Naive thymus-derived CD8-positive, alpha-beta T cell (primary cell): Measurements from ENCODE around the gene PPFIA1. TPM values are rescaled to one million over a fixed set of nuclear protein-coding genes. Genes with fewer than 3 reads are reported as not detected.

ENCODE experiments used
- ATAC-seq, 2 donors: fragments of 150-1000 bp; cut with Tn5 transposase in 1 of 2; sonication (Bioruptor Pico), chemical (Tn5 transposase) in 1 of 2; 1 replicate in 1 of 2; 2 replicates in 1 of 2; pipeline ENCODE4 v1.10.0; 2021; ENCODE audit warnings: mild to moderate bottlenecking in 2 of 2, moderate library complexity in 2 of 2
- POLR2A ChIA-PET: fragments of 350-600 bp; sonication (Branson Sonifier 250); formaldehyde crosslinking; loops from one replicate; lab custom pipeline; 2021; ENCODE audit warnings: antibody characterized with exemption; lab: Charles Lee
- DNase-seq, 10 donors: peaks; one replicate each; pipeline versions ENCODE4 v3.0.0 to v3.0.0-alpha.2; 2020 to 2022
- H3K27ac Mint-ChIP-seq, 10 donors: one replicate each; pipeline ENCODE4 v1.8.0; 2020 to 2022; ENCODE audit warnings: mild to moderate bottlenecking in 10 of 10, mixed read lengths in 10 of 10, moderate library complexity in 4 of 10, inconsistent platforms in 1 of 10
- H3K27me3 Mint-ChIP-seq, 5 donors: one replicate each; pipeline ENCODE4 v1.8.0; 2021 to 2022; ENCODE audit warnings: mixed read lengths in 5 of 5
- H3K36me3 Mint-ChIP-seq, 3 donors: one replicate each; pipeline ENCODE4 v1.8.0; 2020 to 2022; ENCODE audit warnings: mixed read lengths in 3 of 3, mild to moderate bottlenecking in 2 of 3, inconsistent platforms in 1 of 3
- H3K4me1 Mint-ChIP-seq, 4 donors: one replicate each; pipeline ENCODE4 v1.8.0; 2021 to 2022; ENCODE audit warnings: mixed read lengths in 4 of 4
- H3K4me3 Mint-ChIP-seq, 10 donors: one replicate each; pipeline ENCODE4 v1.8.0; 2020 to 2022; ENCODE audit warnings: mild to moderate bottlenecking in 10 of 10, mixed read lengths in 10 of 10, moderate library complexity in 6 of 10, inconsistent platforms in 1 of 10
- H3K9me3 Mint-ChIP-seq, 9 donors: one replicate each; pipeline ENCODE4 v1.8.0; 2020 to 2022; ENCODE audit warnings: mixed read lengths in 9 of 9, mild to moderate bottlenecking in 3 of 9, inconsistent platforms in 1 of 9, moderate library complexity in 1 of 9
- polyA plus RNA-seq, 3 donors: library from polyadenylated mRNA; unstranded; fragments of 300-500 nt; fragmentation: Illumina TruSeq; gene quantifications; one replicate each; pipeline ENCODE4 v1.2.3, GENCODE V29; 2021
- total RNA-seq, 8 experiments: library from RNA in 2 of 8; stranded (reverse) in 2 of 8; gene quantifications; one replicate each; pipeline ENCODE4 v1.2.3 and lab custom pipeline; 2021 to 2026

PPFIA1 gene
- total and polyA plus RNA-seq, 5 experiments from 2014 or later = 6.8 to 64.8 (median 15.0) TPM

DNA sequence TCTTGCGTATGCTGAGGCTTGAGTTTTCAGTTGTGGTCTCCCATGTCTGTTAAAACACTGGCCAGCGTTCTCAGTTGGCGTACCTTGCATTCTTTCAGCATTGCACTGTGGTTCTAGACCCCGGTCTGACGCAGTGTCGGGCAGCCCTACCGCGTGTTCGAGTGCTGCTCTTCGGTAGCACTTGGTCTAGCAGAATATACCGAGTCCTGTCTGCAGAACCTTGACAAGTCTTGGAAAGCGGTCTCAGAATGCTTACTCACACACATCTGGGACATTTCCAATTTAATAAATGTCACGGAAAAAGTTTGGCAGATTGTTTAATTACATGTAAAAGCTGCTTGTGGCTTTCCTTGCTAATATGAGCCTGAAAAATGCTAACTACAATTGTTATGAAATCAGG is 32.6 kb downstream of the PPFIA1 start:
- Mint-ChIP-seq H3K4me3 (no peak overlapping the region), H3K27ac (no peak overlapping the region), H3K36me3 (peaks cover 0 to 72% (median 11%) of the 10 kb centered on the region in 3 donors), H3K27me3 (no peaks in the 10 kb centered on the region), H3K9me3 (no peaks in the 10 kb centered on the region), H3K4me1 (peaks cover 0 to 32% (median 12%) of the 10 kb centered on the region in 4 donors)
- no peak for DNase-seq
- ATAC-seq = no peak
- POLR2A ChIA-PET = no interaction called here

DNA sequence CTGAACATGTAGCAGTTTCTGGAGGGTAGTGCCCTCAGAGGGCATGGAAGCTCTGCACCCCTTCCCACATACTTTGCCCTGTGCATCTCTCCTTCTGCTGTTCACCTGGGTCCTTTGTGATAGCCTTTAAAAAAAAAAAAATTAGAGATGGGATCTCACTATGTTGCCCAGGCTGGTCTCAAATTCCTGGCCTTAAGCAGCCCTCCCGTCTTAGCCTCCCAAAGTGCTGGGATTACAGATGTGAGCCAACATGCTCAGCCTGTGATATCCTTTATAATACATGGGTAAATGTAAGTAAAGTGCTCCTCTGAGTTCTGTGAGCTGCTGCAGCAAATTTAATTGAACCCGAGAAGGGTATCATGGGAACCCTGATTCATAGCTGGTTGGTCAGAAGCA is 33.7 kb downstream of the PPFIA1 start:
- H3K27me3 Mint-ChIP-seq = no peaks in the 10 kb centered on the region
- no peak overlapping the region for H3K27ac Mint-ChIP-seq
- POLR2A ChIA-PET = no interaction called here

DNA sequence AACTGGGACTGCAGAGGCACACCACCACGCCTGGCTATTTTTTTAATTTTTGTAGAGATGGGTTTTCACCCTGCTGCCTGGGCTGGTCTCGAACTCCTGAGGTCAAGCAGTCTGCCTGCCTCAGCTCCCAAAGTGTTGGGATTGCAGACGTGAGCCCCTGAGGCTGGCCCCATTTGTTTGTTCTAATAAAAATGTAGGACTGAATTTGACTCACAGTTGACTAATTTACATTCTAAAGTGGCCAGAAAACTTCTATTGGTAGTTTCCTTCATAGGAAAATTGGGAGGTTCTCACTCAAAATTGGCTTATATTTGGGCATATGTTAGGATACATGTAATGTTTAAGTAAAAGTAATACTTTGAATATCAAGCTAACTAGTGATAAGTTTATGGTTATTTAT is 35.0 kb downstream of the PPFIA1 start:
- peaks cover 0 to 65% (median 9%) of the 10 kb centered on the region in 3 donors for H3K36me3 Mint-ChIP-seq

More for the DNA sequence above, 33.7 kb downstream of the PPFIA1 start:
- ATAC-seq = no peak
- H3K4me3 Mint-ChIP-seq = no peak overlapping the region
- peaks cover 0 to 64% (median 9%) of the 10 kb centered on the region in 3 donors for H3K36me3 Mint-ChIP-seq
- peaks cover 0 to 23% (median 12%) of the 10 kb centered on the region in 4 donors for H3K4me1 Mint-ChIP-seq
- H3K9me3 Mint-ChIP-seq = no peaks in the 10 kb centered on the region
- DNase-seq = no peak

DNA sequence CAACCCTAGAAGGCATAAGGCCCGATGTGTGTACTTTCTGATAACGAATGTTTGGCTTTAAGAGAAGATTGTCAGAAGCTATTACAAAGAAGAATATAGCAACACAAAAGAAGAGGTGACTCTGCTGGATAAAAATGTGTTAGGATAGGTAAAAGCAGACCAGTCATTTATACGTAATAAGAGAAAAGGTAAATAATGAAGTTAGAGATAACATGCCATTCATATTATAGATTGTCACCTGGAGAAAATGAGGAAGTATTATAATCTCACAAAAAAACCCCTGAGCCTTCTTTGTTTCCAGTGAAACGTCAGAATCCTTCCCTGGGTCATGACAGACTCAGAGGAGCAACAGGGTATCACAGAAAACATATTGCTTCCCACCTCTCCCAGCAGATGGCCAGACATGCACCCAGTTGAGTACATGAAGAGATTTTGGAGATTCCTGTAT is 36.1 kb downstream of the PPFIA1 start:
- POLR2A ChIA-PET = no interaction called here
- ATAC-seq (no peak), DNase-seq (no peak)
- H3K36me3 Mint-ChIP-seq = peaks cover 3 to 68% (median 9%) of the 10 kb centered on the region in 3 donors
- H3K27ac Mint-ChIP-seq = peak overlapping the region in 1 of 10 donors; percentile 9
- H3K4me1 Mint-ChIP-seq = peaks cover 0 to 19% (median 14%) of the 10 kb centered on the region in 4 donors
- no peaks in the 10 kb centered on the region for H3K27me3 Mint-ChIP-seq
- H3K9me3 Mint-ChIP-seq = no peaks in the 10 kb centered on the region
- H3K4me3 Mint-ChIP-seq = no peak overlapping the region

More for the DNA sequence above, 35.0 kb downstream of the PPFIA1 start:
- ATAC-seq = no peak
- no peak overlapping the region for H3K27ac Mint-ChIP-seq
- no peak for DNase-seq
- H3K9me3 Mint-ChIP-seq = no peaks in the 10 kb centered on the region
- no peaks in the 10 kb centered on the region for H3K27me3 Mint-ChIP-seq
- no peak overlapping the region for H3K4me3 Mint-ChIP-seq
- H3K4me1 Mint-ChIP-seq = peaks cover 0 to 13% (median 10%) of the 10 kb centered on the region in 4 donors
- POLR2A ChIA-PET = no interaction called here

DNA sequence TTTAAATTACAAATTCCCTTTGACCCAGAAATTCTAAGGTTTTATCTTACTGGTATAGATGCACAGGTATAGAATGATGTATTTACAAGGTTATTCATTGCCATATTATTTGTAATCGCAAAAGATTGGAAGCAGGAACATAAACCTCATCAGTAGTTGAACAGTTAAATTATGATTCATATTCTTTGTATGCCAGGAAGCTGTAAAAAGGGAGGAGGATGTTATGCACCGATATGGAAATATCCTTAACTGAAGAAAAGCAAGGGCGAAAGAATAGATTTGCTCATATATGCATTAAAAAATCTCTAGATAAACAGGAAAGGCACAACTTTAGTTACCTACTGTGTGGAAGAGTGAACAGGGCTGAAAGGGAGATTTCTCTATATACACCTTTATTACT is 36.7 kb downstream of the PPFIA1 start:
- Mint-ChIP-seq H3K36me3 (peaks cover 3 to 67% (median 9%) of the 10 kb centered on the region in 3 donors), H3K9me3 (no peaks in the 10 kb centered on the region), H3K4me1 (peaks cover 0 to 16% (median 12%) of the 10 kb centered on the region in 4 donors), H3K4me3 (no peak overlapping the region), H3K27me3 (no peaks in the 10 kb centered on the region), H3K27ac (peak overlapping the region in 2 of 10 donors; percentile 7 to 45)
- no peak for DNase-seq
- POLR2A ChIA-PET = no interaction called here
- ATAC-seq = no peak

DNA sequence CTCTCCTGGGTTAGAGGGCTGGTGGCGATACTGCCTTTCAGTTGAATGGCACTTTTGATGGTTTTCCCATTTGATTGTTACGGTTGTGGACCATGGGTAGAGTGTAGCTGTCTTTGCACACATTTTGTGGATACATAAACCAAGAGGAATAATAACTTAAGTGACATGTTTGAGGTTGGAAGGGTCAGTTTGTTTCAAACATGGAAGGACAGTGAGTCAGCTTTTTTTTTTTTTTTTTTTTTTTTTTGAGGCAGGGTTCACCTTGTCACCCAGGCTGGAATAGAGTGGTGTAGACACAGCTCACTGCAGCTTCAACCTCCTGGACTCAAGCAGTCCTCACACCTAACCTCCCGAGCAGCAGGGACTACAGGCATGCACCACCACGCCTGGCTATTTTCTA is 41.1 kb downstream of the PPFIA1 start:
- DNase-seq (no peak), ATAC-seq (no peak)
- no peak overlapping the region for H3K27ac Mint-ChIP-seq
- no peak overlapping the region for H3K4me3 Mint-ChIP-seq
- POLR2A ChIA-PET = interaction anchor here (0.5 kb wide), 1 partner anchor 515 kb away, joined by 4 read pairs; no protein-coding TSS in a partner anchor
- H3K36me3 Mint-ChIP-seq = peaks cover 3 to 61% (median 9%) of the 10 kb centered on the region in 3 donors
- peaks cover 15 to 33% (median 24%) of the 10 kb centered on the region in 4 donors for H3K4me1 Mint-ChIP-seq
- no peaks in the 10 kb centered on the region for H3K9me3 Mint-ChIP-seq
- no peaks in the 10 kb centered on the region for H3K27me3 Mint-ChIP-seq

DNA sequence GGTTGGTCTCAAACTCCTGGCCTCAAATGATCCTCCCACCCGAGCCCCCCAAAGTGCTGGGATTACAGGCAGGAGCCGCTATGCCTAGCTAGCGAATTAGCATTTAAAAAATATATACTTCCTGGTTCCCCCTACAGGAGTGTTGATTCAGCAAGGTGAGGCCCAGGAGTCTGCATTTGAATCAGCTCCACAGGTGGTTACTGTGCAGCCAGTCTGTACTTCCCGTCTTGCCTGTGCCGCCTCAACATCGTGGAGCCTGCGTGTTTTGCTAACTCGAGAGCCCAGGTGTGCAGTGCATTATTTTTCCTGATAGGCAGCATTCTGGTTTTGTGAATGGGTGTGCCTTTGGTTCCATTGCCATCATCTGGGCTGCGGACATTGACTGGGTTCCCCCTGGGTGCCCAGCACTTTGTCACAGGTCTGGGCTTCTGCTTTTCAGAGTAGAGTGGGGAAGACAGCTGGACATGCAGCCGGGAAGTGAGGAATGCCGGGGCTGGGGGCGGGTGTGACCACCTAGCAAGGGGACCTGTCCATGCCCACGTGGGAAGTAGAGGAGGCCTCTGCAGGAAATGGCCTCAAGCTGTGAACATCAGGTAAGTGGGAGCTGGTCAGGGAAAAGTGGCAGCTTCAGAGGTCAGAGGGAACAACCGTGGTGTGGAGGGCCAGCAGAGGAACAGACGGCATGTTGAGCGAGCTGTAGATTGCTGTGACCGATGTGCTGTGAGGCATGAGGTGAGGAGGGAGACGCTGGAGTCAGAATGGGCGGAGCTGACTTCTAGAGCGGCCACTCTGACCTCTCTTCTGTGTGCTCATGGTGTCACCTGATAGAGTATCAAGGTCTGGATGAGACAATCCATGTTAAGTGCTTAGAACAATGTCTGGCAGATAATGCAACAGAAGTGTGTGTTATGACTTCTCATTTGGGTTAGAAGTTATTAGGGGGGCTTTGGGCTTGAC is 42.2 kb downstream of the PPFIA1 start:
- DNase-seq (no peak), ATAC-seq (no peak)
- Mint-ChIP-seq H3K4me1 (peaks cover 13 to 33% (median 24%) of the 10 kb centered on the region in 4 donors), H3K36me3 (peaks cover 3 to 50% (median 3%) of the 10 kb centered on the region in 3 donors), H3K27ac (peak overlapping the region in 3 of 10 donors; percentile 31 to 92 (median 75)), H3K4me3 (peak overlapping the region in 2 of 10 donors; percentile 0 to 44), H3K27me3 (no peaks in the 10 kb centered on the region), H3K9me3 (no peaks in the 10 kb centered on the region)
- POLR2A ChIA-PET = interaction anchor here (0.5 kb wide), 1 partner anchor 516 kb away, joined by 4 read pairs; no protein-coding TSS in a partner anchor

DNA sequence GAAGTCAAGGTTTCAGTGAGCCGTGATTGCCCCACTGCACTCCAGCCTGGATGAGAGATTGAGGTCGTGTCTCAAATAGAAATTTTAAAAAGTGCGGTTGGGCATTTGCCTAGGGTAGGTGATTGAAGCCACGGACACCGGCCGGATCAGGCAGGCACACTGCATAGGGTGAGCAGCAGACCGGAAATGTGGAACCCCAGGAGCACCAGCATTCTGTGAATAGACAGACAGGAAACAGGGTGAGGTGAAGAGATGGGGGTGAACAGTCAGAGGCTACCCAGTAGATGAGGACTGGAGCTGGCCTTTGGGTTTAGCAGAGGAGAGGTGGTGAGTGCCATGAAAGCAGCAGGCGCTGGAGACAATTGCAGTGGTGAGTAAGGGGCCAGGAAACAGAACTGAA is 43.5 kb downstream of the PPFIA1 start:
- Mint-ChIP-seq H3K27me3 (no peaks in the 10 kb centered on the region), H3K27ac (peak overlapping the region in 2 of 10 donors; percentile 16 to 92), H3K9me3 (no peaks in the 10 kb centered on the region), H3K36me3 (peaks cover 3 to 45% (median 3%) of the 10 kb centered on the region in 3 donors), H3K4me1 (peaks cover 13 to 33% (median 24%) of the 10 kb centered on the region in 4 donors), H3K4me3 (no peak overlapping the region)
- POLR2A ChIA-PET = no interaction called here
- ATAC-seq (no peak), DNase-seq (no peak)

DNA sequence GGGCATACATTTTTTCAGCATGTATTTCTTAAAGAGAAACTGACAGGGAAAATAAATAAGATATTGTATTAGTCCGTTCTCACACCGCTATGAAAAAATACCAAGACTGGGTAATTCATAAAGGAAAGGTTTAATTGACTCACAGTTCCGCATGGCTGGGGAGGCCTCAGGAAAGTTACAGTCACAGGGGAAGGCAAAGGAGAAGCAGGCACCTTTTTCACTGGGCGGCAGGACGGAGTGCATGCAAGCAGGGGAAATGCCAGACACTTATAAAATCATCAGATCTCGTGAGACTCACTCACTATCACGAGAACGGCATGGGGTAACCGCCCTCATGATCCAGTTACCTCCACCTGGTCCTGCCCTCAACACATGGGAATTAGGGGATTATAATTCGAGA is 44.2 kb downstream of the PPFIA1 start:
- H3K4me1 Mint-ChIP-seq = peaks cover 13 to 32% (median 24%) of the 10 kb centered on the region in 4 donors
- peak overlapping the region in 1 of 10 donors; percentile 37 for H3K4me3 Mint-ChIP-seq
- peaks cover 3 to 38% (median 3%) of the 10 kb centered on the region in 3 donors for H3K36me3 Mint-ChIP-seq
- H3K27me3 Mint-ChIP-seq = no peaks in the 10 kb centered on the region
- POLR2A ChIA-PET = no interaction called here
- no peaks in the 10 kb centered on the region for H3K9me3 Mint-ChIP-seq
- no peak overlapping the region for H3K27ac Mint-ChIP-seq
- no peak for DNase-seq
- ATAC-seq = no peak

DNA sequence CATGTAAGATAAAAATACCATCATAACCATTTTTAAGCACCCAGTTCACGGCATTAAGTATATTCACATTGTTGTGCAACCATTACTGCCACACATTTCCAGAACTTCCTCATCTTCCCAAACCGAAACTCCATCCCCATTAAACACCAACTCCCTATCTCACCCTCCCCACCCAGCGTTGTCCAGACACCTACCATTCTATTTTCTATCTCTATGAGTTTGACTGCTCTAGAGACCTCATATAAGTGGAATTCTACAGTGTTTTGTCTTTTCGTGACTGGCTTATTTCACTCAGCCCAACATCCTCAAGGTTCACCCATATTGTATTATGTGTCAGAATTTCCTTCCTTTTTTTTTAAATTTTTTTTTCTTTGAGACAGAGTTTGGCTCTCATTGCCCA is 45.2 kb downstream of the PPFIA1 start:
- Mint-ChIP-seq H3K27me3 (no peaks in the 10 kb centered on the region), H3K36me3 (peaks cover 0 to 31% (median 3%) of the 10 kb centered on the region in 3 donors), H3K9me3 (no peaks in the 10 kb centered on the region), H3K4me3 (peak overlapping the region in 1 of 10 donors; percentile 52), H3K4me1 (peaks cover 11 to 27% (median 24%) of the 10 kb centered on the region in 4 donors), H3K27ac (peak overlapping the region in 1 of 10 donors; percentile 58)
- POLR2A ChIA-PET = no interaction called here
- no peak for DNase-seq
- ATAC-seq = no peak

DNA sequence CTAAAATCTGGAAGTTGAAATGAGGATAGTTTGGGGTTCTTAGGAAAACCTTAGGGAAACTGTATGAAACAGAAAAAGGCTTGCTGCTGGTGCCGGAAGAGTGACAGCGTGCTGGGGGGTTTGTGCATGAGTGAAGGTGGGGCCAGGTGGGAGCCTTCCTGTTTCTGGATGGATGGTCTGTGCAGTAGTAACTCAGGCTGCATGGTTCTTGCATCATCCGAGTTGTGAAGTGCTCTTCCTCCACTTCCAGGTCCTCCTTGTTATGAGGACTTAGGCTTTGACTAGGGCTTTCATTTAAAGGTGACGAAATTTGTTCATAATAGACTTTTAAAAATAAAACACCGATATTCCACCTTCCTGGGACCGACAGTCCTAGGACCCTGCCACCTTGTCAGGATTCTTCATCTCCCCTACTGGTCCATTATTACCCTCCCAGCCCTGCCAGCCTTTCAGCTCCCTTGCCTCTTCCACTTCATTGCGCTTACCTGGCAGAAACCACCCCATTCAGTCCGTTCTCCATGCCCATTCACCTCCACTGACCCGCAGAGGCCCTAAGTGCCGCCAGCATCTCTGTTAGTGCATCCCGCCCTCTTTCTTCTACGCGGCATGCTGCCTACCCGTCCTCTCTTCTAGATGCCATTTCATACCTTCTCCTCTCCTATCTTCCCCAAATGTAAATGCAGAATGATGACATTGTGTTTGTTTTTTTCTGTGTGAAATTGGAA is 47.3 kb downstream of the PPFIA1 start:
- Mint-ChIP-seq H3K36me3 (peaks cover 0 to 35% (median 3%) of the 10 kb centered on the region in 3 donors), H3K9me3 (no peaks in the 10 kb centered on the region), H3K27ac (no peak overlapping the region), H3K27me3 (no peaks in the 10 kb centered on the region), H3K4me1 (peaks cover 6 to 22% (median 18%) of the 10 kb centered on the region in 4 donors), H3K4me3 (no peak overlapping the region)
- ATAC-seq (no peak), DNase-seq (no peak)
- POLR2A ChIA-PET = no interaction called here

DNA sequence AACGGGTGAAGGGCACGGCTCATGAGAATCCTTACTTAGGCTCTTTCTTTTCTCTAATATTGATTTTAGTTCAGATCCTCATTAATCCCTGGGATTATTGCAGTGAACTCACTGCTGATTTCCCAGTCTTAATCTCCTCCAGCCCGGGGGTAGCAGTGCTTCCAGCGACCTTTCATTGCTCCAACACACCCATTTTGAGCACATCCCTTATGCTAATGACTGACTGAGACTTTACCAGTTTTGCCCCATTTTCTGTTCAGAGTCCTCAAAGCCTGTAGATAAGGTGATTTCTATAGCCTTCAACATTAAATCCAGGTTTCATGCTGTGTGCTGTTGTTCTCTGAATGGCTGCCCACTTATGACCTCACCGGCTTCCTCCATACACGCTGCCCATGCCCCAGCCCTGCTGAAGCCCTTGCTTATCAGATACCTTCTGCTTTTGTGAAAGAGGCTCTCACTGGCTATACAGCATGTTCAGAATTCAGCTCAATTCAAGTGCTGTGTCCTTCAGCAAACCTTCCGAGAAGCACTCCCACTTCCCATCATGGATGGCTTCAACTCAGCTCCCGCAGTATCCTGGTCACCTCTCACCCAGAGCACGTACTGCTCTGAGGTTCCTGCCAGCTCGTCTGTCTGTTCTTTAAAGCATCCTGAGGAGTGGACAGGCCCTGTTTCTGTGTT is 49.0 kb downstream of the PPFIA1 start:
- H3K9me3 Mint-ChIP-seq = no peaks in the 10 kb centered on the region
- H3K36me3 Mint-ChIP-seq = peaks cover 0 to 39% (median 13%) of the 10 kb centered on the region in 3 donors
- no peak overlapping the region for H3K4me3 Mint-ChIP-seq
- no peak overlapping the region for H3K27ac Mint-ChIP-seq
- ATAC-seq (no peak), DNase-seq (no peak)
- H3K27me3 Mint-ChIP-seq = no peaks in the 10 kb centered on the region
- H3K4me1 Mint-ChIP-seq = peaks cover 0 to 17% (median 7%) of the 10 kb centered on the region in 4 donors
- POLR2A ChIA-PET = no interaction called here
